Brain microvascular endothelial cell (primary cell): Measurements from ENCODE around the gene PHC1.
A peak's percentile ranks its signal among the peaks of the same experiment; 100 is the strongest.

ENCODE experiments used
- DNase-seq: peaks from one replicate; pipeline ENCODE4 v3.0.0-alpha.2; 2020
- H3K27ac ChIP-seq: fragments of 250-450 bp; sonication (Bioruptor Pico); 2 replicates; pipeline ENCODE4 v1.5.1; 2020; ENCODE audit warnings: mild to moderate bottlenecking, moderate library complexity
- H3K27me3 ChIP-seq: fragments of 250-450 bp; sonication (Bioruptor Pico); replicated peaks from 2 replicates; pipeline ENCODE4 v1.5.1; 2020; ENCODE audit warnings: mild to moderate bottlenecking
- H3K36me3 ChIP-seq: fragments of 250-450 bp; sonication (Bioruptor Pico); replicated peaks from 2 replicates; pipeline ENCODE4 v1.5.1; 2020; ENCODE audit warnings: mild to moderate bottlenecking
- H3K4me3 ChIP-seq: 2 replicates; pipeline ENCODE4 v1.5.1; 2011; ENCODE audit warnings: low read depth, mild to moderate bottlenecking, control low read depth, low read length, moderate library complexity
- CTCF ChIP-seq: IDR thresholded peaks from 2 replicates; pipeline ENCODE4 v1.5.1; 2011; ENCODE audit warnings: low read depth, mild to moderate bottlenecking, moderate library complexity, low read length, control low read depth, inconsistent platforms; ENCODE audit errors: missing control alignments
- in situ Hi-C: cut with HindIII; loops from 2 replicates; pipeline ENCODE4 v1.10.0; 2017; ENCODE audit warnings: low sequenced_read_pairs, low pct_ligation_motif_present

Gene PHC1

GRCh38 chr12:8943565-8944186 lies 29.4 kb downstream of the PHC1 start:
- no peak for TF ChIP-seq CTCF
- peaks cover 39% of the 10 kb centered on the region for H3K36me3 ChIP-seq
- no peak overlapping the region for H3K27ac ChIP-seq
- no peak overlapping the region for H3K4me3 ChIP-seq
- in situ Hi-C loops: no loop called here
- no peaks in the 10 kb centered on the region for H3K27me3 ChIP-seq
- DNase-seq: no peak

- H3K27me3 ChIP-seq: no peaks in the 10 kb centered on the region
- peaks cover 34% of the 10 kb centered on the region for H3K36me3 ChIP-seq
- H3K27ac ChIP-seq: no peak overlapping the region
- DNase-seq: no peak
- no peak for TF ChIP-seq CTCF
- no peak overlapping the region for H3K4me3 ChIP-seq
- in situ Hi-C loops: no loop called here
Observed at GRCh38 chr12:8946733-8947132, 32.4 kb downstream of the PHC1 start.

DNA sequence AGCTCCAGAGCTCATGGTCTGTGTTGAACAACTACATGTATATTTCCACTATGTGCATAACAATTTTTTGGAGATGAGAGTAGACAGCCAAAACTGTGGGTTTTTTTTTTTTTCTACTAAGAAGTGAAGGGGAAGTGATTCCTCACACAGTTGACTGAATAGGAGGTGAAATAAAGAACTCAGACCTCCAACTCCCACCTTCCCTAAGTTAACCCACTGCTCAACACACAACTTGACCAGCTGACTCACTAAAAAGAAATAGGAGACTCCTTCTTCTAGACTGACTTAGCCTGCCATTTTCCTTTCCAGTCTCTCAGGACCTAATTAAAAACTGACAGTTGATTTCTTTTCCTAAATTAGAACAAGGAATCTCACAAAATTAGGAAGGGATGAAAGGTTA lies 33.4 kb downstream of the PHC1 start:
- in situ Hi-C loops: no loop called here
- no peak overlapping the region for H3K27ac ChIP-seq

GRCh38 chr12:8948701-8949341 lies 34.5 kb downstream of the PHC1 start:
- peak; percentile 24 for DNase-seq
- no peak for TF ChIP-seq CTCF
- Histone ChIP-seq H3K27ac (peak overlapping the region; percentile 98), H3K27me3 (no peaks in the 10 kb centered on the region), H3K4me3 (peak overlapping the region; percentile 93), H3K36me3 (peaks cover 13% of the 10 kb centered on the region)
- in situ Hi-C loops: no loop called here

More for the DNA sequence above, 33.4 kb downstream of the PHC1 start:
- DNase-seq: no peak
- TF ChIP-seq CTCF: no peak
- H3K4me3 ChIP-seq: no peak overlapping the region
- peaks cover 24% of the 10 kb centered on the region for H3K36me3 ChIP-seq
- H3K27me3 ChIP-seq: no peaks in the 10 kb centered on the region

DNA sequence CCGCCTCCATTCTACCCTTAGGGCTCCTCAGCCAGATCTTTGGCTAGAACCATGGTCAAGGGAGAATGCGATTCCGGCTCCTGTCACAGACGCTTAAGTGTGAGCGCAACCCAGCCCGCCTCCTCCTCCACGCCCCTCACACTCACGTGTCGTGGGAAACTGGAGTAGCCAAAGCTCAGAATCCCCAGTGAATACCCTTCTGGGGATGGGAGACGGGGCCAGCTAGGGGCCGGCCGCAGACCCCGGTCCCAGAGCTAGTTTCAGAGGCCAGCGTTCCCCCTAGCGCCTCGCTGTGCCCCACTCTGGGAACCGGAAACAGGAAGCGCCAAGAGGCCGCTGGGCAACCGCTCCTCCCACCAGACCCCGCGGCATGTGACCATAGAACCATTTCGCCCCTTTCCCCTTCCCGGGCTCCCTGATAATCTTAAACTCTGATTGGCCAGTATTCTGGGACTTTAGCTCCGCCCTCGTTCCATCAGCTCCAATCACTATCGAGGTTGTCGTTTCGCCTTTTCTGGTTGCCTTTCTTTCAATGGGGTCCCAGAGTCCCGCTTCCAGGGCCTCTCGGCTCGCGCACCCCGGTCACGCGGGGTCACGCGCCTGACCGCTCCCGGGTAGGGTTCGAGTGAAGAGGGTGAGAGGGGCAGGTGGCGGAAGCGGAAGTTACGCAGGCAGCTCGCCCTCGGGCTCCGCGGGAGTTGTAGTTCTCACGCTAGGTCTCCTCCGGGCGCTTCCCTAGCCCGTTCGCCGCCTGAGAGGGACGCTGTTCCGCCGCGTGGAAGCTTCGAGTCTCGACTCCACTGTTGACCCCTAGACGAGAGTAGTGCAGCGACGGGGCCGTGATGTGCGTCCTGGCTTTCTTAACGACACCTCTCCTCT lies 35.3 kb downstream of the PHC1 start, which contains the start of gene M6PR:
Gene M6PR, minus strand, starts transcription at position 304 of the 879 bp plus-strand sequence. CDS start 3,241 bp downstream, outside the sequence.
- in situ Hi-C loops: no loop called here

More for the DNA sequence above, 35.3 kb downstream of the PHC1 start, which contains the start of gene M6PR:
- peak within 1 kb of the TSS; percentile 93 for H3K4me3 ChIP-seq
- TF ChIP-seq CTCF: peak; percentile 73
- peak; percentile 92 for DNase-seq
- H3K27ac ChIP-seq: peak within 1 kb of the TSS; percentile 98
- no peaks in the 10 kb centered on the region for H3K27me3 ChIP-seq
- H3K36me3 ChIP-seq: peaks cover 6% of the 10 kb centered on the region
